ENCODE data around the gene GALK1. TPM values are rescaled to one million over a fixed set of nuclear protein-coding genes. Genes with fewer than 3 reads are reported as not detected.

Gene GALK1
- total RNA-seq, 4 donors from 2014 or later, result 13.7 to 23.2 (median 20.4) TPM

DNA sequence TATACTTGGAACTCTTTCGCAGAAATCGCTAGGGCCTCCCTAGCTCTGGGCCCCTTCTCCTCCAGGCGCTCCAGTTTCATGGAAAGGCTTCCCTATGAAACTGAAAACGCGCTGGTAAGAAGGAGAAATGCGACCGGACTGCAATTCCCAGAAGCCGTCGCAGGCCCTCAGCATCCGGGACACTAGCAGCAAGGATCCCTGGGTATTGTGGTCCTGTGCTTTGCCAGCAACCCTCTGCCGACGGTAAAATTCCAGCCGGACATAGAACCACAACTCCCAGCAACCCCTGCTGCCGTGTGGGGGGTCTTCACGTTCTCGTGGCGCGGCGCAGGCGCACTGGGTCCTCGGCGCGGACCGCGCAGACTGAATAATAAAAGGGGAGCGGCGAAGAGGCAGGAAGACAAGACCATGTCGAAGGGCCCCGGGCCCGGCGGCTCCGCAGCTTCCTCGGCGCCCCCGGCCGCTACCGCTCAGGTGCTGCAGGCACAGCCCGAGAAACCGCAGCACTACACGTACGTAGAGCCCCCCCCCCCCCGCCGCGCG lies 19.6 kb upstream of the GALK1 start, which contains the start of gene UNK:
TSS of gene UNK (plus strand) at position 334 of the 543 bp plus-strand sequence. CDS start at position 409, 75 bp downstream.
- Histone ChIP-seq H3K9me3 (no peaks in the 10 kb centered on the region), H3K27ac (peak within 1 kb of the TSS; percentile 94 to 100 (median 96)), H3K27me3 (no peaks in the 10 kb centered on the region), H3K36me3 (no peaks in the 10 kb centered on the region), H3K4me3 (peak within 1 kb of the TSS; percentile 64 to 79), H3K4me1 (peaks cover 0 to 72% (median 13%) of the 10 kb centered on the region in 3 donors)
- WGBS, 2 donors (ENCODE audit: low coverage in 1 of 2), result 0 to 1% methylated on average over 7 to 11 of the region's 45 CpGs
- ATAC-seq, result peak; percentile 92
- no peak for TF ChIP-seq EP300 (IDR thresholded peaks at IDR 0.05)
- peak; percentile 73 for TF ChIP-seq POLR2AphosphoS5 (IDR thresholded peaks at IDR 0.05)
- TF ChIP-seq, protein P1, sequence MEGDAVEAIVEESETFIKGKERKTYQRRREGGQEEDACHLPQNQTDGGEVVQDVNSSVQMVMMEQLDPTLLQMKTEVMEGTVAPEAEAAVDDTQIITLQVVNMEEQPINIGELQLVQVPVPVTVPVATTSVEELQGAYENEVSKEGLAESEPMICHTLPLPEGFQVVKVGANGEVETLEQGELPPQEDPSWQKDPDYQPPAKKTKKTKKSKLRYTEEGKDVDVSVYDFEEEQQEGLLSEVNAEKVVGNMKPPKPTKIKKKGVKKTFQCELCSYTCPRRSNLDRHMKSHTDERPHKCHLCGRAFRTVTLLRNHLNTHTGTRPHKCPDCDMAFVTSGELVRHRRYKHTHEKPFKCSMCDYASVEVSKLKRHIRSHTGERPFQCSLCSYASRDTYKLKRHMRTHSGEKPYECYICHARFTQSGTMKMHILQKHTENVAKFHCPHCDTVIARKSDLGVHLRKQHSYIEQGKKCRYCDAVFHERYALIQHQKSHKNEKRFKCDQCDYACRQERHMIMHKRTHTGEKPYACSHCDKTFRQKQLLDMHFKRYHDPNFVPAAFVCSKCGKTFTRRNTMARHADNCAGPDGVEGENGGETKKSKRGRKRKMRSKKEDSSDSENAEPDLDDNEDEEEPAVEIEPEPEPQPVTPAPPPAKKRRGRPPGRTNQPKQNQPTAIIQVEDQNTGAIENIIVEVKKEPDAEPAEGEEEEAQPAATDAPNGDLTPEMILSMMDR (IDR thresholded peaks at IDR 0.05), result no peak
- TF ChIP-seq POLR2A (IDR thresholded peaks at IDR 0.05), result peak in 1 of 2 donors; percentile 48

DNA sequence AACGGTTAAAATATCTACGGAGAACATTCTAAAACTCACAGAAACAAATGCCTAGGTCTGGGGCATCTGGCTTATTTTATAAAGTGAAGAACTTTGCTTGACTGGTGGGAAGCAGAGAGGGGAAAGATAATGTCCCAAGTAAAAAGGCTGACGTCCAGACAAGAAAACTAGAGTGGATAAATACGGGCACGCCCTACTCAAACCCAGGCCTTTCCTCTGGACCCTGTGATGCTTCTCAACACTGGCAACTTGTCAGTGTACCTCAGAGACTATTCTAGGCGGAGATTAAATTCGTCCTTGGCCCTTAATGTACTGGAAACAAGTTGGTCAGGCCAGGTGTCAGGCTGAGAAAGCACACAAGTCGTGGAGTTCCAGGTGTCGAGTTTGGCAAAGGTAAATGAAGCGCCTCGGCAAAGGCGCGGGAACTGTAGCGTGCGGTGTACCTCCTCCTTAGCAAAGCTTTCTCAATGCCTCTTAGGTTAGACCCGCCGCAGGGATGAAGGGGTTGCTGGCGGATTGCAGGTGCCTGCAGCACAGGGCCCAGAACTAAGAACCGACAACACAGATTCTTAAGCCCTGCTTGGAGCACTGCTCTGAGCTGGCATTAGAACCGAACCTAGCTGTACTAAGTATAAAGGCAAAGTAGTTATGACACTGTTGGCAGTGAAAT lies 18.9 kb upstream of the GALK1 start:
- WGBS, 2 donors (ENCODE audit: low coverage in 1 of 2), result 57 to 61% methylated on average over 15 to 20 of the region's 20 CpGs
- H3K27me3 ChIP-seq, result no peaks in the 10 kb centered on the region
- H3K9me3 ChIP-seq, result no peaks in the 10 kb centered on the region
- TF ChIP-seq POLR2AphosphoS5 (IDR thresholded peaks at IDR 0.05) (no peak), EP300 (IDR thresholded peaks at IDR 0.05) (no peak), POLR2A (IDR thresholded peaks at IDR 0.05) (no peak)
- TF ChIP-seq, protein P1 (IDR thresholded peaks at IDR 0.05), result no peak
- peaks cover 0 to 66% (median 13%) of the 10 kb centered on the region in 3 donors for H3K4me1 ChIP-seq
- H3K27ac ChIP-seq, result peak overlapping the region; percentile 94 to 100 (median 96)
- H3K4me3 ChIP-seq, result peak overlapping the region in 1 of 2 donors; percentile 64
- ATAC-seq, result no peak
- H3K36me3 ChIP-seq, result peaks cover 0 to 2% of the 10 kb centered on the region in 2 donors

DNA sequence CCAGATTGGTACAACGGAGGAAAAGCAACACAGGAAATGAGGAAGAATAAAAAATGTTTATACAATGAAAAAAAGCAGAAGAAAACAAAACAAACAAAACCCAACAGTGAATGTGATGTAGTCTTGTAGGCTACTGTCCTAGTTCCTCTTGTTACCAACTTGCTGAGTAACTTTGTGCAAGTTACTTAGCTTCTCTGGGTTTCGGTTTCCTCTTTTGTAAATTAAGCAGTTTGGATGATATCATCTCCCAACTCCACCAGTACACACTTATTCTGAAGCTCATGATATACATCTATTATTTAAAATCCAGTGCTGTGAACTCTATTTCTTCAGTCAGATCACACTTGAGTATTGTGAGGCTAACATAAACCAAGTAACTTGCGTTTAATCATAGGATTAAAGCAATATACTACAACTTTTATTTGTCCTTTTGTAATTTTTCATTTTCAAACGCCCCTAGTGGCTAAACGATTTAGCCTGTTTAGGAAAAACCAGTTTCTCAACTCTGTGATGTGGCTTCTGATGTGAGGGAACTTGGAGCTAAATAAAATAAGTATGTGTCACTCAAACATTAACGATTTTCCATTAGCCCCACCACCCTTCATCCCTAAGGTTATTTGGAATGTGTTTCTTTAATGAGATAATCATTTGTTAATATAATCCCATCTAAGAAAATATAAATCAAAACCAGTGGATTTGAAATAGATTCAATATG lies 18.2 kb upstream of the GALK1 start:
- Histone ChIP-seq H3K27me3 (no peaks in the 10 kb centered on the region), H3K36me3 (peaks cover 0 to 9% of the 10 kb centered on the region in 2 donors), H3K27ac (peak overlapping the region; percentile 94 to 100 (median 96)), H3K9me3 (no peaks in the 10 kb centered on the region), H3K4me3 (no peak overlapping the region), H3K4me1 (peaks cover 0 to 59% (median 13%) of the 10 kb centered on the region in 3 donors)
- no peak for ATAC-seq
- 9 to 14% methylated on average over 6 of the region's 6 CpGs for WGBS, 2 donors (ENCODE audit: low coverage in 1 of 2)
- no peak for TF ChIP-seq POLR2A (IDR thresholded peaks at IDR 0.05)
- TF ChIP-seq, protein P1 (IDR thresholded peaks at IDR 0.05), result peak; percentile 62 to 80 (median 76)
- TF ChIP-seq POLR2AphosphoS5 (IDR thresholded peaks at IDR 0.05), result no peak
- TF ChIP-seq EP300 (IDR thresholded peaks at IDR 0.05), result no peak

DNA sequence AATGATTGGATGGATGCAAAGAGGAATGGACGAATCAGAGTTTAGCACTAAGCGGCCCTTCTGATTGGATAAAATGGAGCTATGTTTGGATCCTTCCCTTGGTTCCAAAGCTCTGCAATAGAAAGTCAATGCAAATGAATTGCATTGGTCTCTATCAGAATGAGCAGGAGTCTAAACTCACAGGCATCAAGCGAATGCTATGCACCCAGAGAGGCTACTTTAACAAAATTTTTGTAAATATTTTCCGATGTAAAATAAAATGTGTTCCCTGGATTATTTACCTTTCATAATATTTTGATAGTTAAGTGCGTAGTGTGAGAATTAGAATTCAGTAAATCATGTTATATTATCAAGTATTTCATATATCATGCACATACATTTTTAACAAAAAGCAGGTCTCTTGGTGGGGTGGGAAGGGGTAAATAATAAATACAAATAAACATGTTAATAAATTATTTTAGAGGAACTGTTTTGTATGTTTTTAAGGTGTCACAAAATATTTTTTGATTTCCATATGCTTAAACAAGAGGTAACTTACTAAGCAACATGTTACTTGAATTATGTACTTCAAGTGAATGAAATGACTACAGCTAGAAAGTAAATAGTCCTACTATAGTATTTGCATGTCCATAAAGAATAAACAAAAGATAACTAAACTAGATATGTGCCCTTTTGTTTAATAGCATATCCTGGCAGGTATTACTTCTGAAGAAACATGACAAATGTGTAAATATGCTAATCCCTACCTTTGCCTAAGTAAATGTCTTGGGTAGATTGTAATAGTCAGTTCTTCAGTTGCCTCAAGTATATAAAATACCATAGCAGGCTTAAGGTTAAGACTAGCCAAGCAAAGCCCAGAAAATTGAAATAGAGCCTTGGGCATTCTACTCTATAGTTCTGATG lies 15.2 kb upstream of the GALK1 start:
- ATAC-seq, result no peak
- Histone ChIP-seq H3K4me1 (peaks cover 0 to 57% (median 20%) of the 10 kb centered on the region in 3 donors), H3K27me3 (no peaks in the 10 kb centered on the region), H3K27ac (peak overlapping the region in 3 of 4 donors; percentile 5 to 100 (median 99)), H3K9me3 (no peaks in the 10 kb centered on the region), H3K36me3 (peaks cover 0 to 37% of the 10 kb centered on the region in 2 donors), H3K4me3 (no peak overlapping the region)
- WGBS, 2 donors (ENCODE audit: low coverage in 1 of 2), result 19 to 21% methylated on average over 4 to 5 of the region's 5 CpGs
- no peak for TF ChIP-seq EP300 (IDR thresholded peaks at IDR 0.05)
- no peak for TF ChIP-seq POLR2AphosphoS5 (IDR thresholded peaks at IDR 0.05)
- TF ChIP-seq POLR2A (IDR thresholded peaks at IDR 0.05), result no peak
- TF ChIP-seq, protein P1 (IDR thresholded peaks at IDR 0.05), result no peak

Data from gastroesophageal sphincter (tissue), 4 donors.